K562 (cell line): ENCODE results near the gene TMEM243. TPM values are rescaled to one million over a fixed set of nuclear protein-coding genes. Genes with fewer than 3 reads are reported as not detected.

Experiments used
- ATAC-seq: fragments of 200-7000 bp; cut with Tn5 transposase; 3 replicates; pipeline ENCODE4 v1.9.1; 2020; ENCODE audit warnings: moderate library complexity
- BruUV-seq: library from RNA; stranded (reverse); fragments of 400-500 nt; replicated peaks from 2 replicates; lab custom pipeline; 2021; lab: Mats Ljungman, UMichigan
- CTCF ChIA-PET: fragments of 300-600 bp; formaldehyde crosslinking; extraction: SDS; loops from one replicate; lab custom pipeline; 2021; ENCODE audit warnings: low intra/inter-chr PET ratio; lab: Yijun Ruan, JAX
- POLR2A ChIA-PET: fragments of 300-600, 350-650 bp; sonication (Branson Sonifier 250); formaldehyde crosslinking; extraction: SDS; loops from one replicate; lab custom pipeline; 2021; ENCODE audit warnings: antibody characterized with exemption, inconsistent platforms; lab: Yijun Ruan, JAX
- DNase-seq, 4 experiments: peaks; one replicate each; pipeline versions ENCODE4 v3.0.0 to v3.0.0-alpha.2; 2011 to 2018; ENCODE audit warnings: low spot score in 3 of 4, mixed read lengths in 3 of 4; ENCODE audit errors: extremely low read depth in 1 of 4
- FAIRE-seq: peaks from 2 replicates; lab custom pipeline; 2011; peaks lifted over from hg19 to GRCh38; lab: Jason Lieb, UNC
- H2AFZ ChIP-seq: 2 replicates; pipeline ENCODE4 v1.6.0; 2011; ENCODE audit warnings: low read depth, low read length, control low read depth, inconsistent platforms
- H3K27ac ChIP-seq: fragments of 200-600 bp; 3 replicates; pipeline ENCODE4 v1.8.0; 2011; ENCODE audit warnings: low read depth, mild to moderate bottlenecking, control low read depth, inconsistent platforms, low read length, moderate library complexity, mixed read lengths; ENCODE audit errors: extremely low read depth
- H3K27me3 ChIP-seq, 2 experiments: fragments of 300-600 bp in 1 of 2; 2 replicates in 1 of 2; 3 replicates in 1 of 2; pipeline versions ENCODE4 v1.6.0 to v1.8.0; 2011; ENCODE audit warnings: inconsistent platforms in 2 of 2, low read length in 2 of 2, mild to moderate bottlenecking in 1 of 2, mixed read lengths in 1 of 2, moderate library complexity in 1 of 2; ENCODE audit not compliant: control insufficient read depth in 2 of 2, insufficient read depth in 2 of 2
- H3K36me3 ChIP-seq: fragments of 300-600 bp; 3 replicates; pipeline ENCODE4 v1.8.0; 2011; ENCODE audit warnings: mild to moderate bottlenecking, low read length, inconsistent platforms; ENCODE audit not compliant: control insufficient read depth, insufficient read depth
- H3K4me1 ChIP-seq, 2 experiments: fragments of 200-600 bp in 1 of 2; replicated peaks in 1 of 2; 2 replicates in 1 of 2; 3 replicates in 1 of 2; pipeline versions ENCODE4 v1.5.1 to v1.8.0; 2011; ENCODE audit warnings: inconsistent platforms in 2 of 2, low read length in 2 of 2, mild to moderate bottlenecking in 1 of 2, mixed read lengths in 1 of 2, moderate library complexity in 1 of 2; ENCODE audit not compliant: control insufficient read depth in 2 of 2, insufficient read depth in 2 of 2
- H3K4me2 ChIP-seq: 2 replicates; pipeline ENCODE4 v1.6.1; 2011; ENCODE audit warnings: low read length, control low read depth, inconsistent platforms, mixed read lengths; ENCODE audit not compliant: insufficient read depth
- H3K4me3 ChIP-seq: fragments of 200-600 bp; sonication (generic), shearing (Covaris generic); 2 replicates; pipeline ENCODE4 v1.5.1; 2016; ENCODE audit warnings: control low read depth, inconsistent platforms
- H3K79me2 ChIP-seq: fragments of 200-600 bp; 3 replicates; pipeline ENCODE4 v1.8.0; 2011; ENCODE audit warnings: low read length, inconsistent platforms; ENCODE audit not compliant: control insufficient read depth, insufficient read depth
- H3K9ac ChIP-seq, 2 experiments: 2 replicates each; pipeline versions ENCODE4 v1.6.0 to v1.6.1; 2011; ENCODE audit warnings: low read depth in 2 of 2, low read length in 2 of 2, control low read depth in 1 of 2, inconsistent platforms in 1 of 2, mild to moderate bottlenecking in 1 of 2, mixed read lengths in 1 of 2; ENCODE audit not compliant: insufficient read depth in 1 of 2
- H3K9me1 ChIP-seq: one replicate; pipeline ENCODE4 v1.6.0; 2011; ENCODE audit warnings: inconsistent platforms, mild to moderate bottlenecking, low read length, moderate library complexity; ENCODE audit not compliant: control insufficient read depth, insufficient read depth
- H3K9me3 ChIP-seq: replicated peaks from 2 replicates; pipeline ENCODE4 v1.5.1; 2011; ENCODE audit warnings: low read depth, low read length, inconsistent platforms; ENCODE audit not compliant: control insufficient read depth, insufficient read depth
- H4K20me1 ChIP-seq: replicated peaks from 2 replicates; pipeline ENCODE4 v1.6.1; 2011; ENCODE audit warnings: low read length, inconsistent platforms, mixed read lengths; ENCODE audit not compliant: control insufficient read depth, insufficient read depth
- ELF4 ChIP-seq: fragments of 450-650 bp; formaldehyde crosslinking; IDR thresholded peaks from 2 replicates; pipeline ENCODE4 v1.4.0; 2022; ENCODE audit warnings: missing genetic modification characterization
- ILK ChIP-seq: fragments of 450-650 bp; IDR thresholded peaks from 2 replicates; pipeline ENCODE4 v1.6.1; 2016; ENCODE audit warnings: missing genetic modification characterization, low read depth, mild to moderate bottlenecking, missing compliant biosample characterization, moderate library complexity, borderline replicate concordance
- MAZ ChIP-seq, 2 experiments: fragments of 450-650 bp in 1 of 2; sonication (generic) in 1 of 2; formaldehyde crosslinking; IDR thresholded peaks in 1 of 2; conservative IDR thresholded peaks in 1 of 2; 2 replicates each; pipeline versions ENCODE4 v1.4.0 to v1.5.0; 2020; ENCODE audit warnings: mild to moderate bottlenecking in 1 of 2, missing genetic modification reagents in 1 of 2
- PKNOX1 ChIP-seq: fragments of 450-650 bp; IDR thresholded peaks from 2 replicates; pipeline ENCODE4 v1.6.1; 2016
- PTBP1 ChIP-seq: fragments of 200-400 bp; formaldehyde crosslinking; IDR thresholded peaks from 2 replicates; pipeline ENCODE4 v1.6.1; 2017; ENCODE audit warnings: low read depth, low read length
- PURB ChIP-seq: sonication (generic); formaldehyde crosslinking; IDR thresholded peaks from 2 replicates; pipeline ENCODE4 v1.9.0; 2021; ENCODE audit warnings: low read depth, mild to moderate bottlenecking, missing genetic modification reagents
- RAD21 ChIP-seq, 2 experiments: fragments of 250-450 bp in 1 of 2; fragments of 450-650 bp in 1 of 2; sonication (Bioruptor Pico) in 1 of 2; formaldehyde crosslinking in 1 of 2; IDR thresholded peaks in 1 of 2; conservative IDR thresholded peaks in 1 of 2; 2 replicates each; pipeline versions ENCODE4 v1.4.0 to v1.8.0; 2020 to 2022; ENCODE audit warnings: mild to moderate bottlenecking in 2 of 2, moderate library complexity in 1 of 2
- SPI1 ChIP-seq: IDR thresholded peaks from 2 replicates; pipeline ENCODE4 v1.6.1; 2011; ENCODE audit warnings: low read depth, low read length, control low read depth, borderline replicate concordance
- TSHZ1 ChIP-seq: fragments of 250-450 bp; sonication (Bioruptor Pico); IDR thresholded peaks from 2 replicates; pipeline ENCODE4 v1.4.0; 2020; ENCODE audit warnings: mild to moderate bottlenecking, moderate library complexity
- ZNF134 ChIP-seq: fragments of 250-450 bp; sonication (Bioruptor Pico); conservative IDR thresholded peaks from 2 replicates; pipeline ENCODE4 v1.4.0; 2020
- ZNF277 ChIP-seq: fragments of 250-450 bp; sonication (Bioruptor Pico); IDR thresholded peaks from 2 replicates; pipeline ENCODE4 v1.8.0; 2022; ENCODE audit warnings: inconsistent platforms, mild to moderate bottlenecking, moderate library complexity, borderline replicate concordance
- ZNF311 ChIP-seq: fragments of 250-450 bp; sonication (Bioruptor Pico); IDR thresholded peaks from 2 replicates; pipeline ENCODE4 v1.4.0; 2020; ENCODE audit warnings: mild to moderate bottlenecking, moderate library complexity
- ZNF583 ChIP-seq: fragments of 250-450 bp; sonication (Bioruptor Pico); IDR thresholded peaks from 2 replicates; pipeline ENCODE4 v1.4.0; 2020
- ZNF586 ChIP-seq: fragments of 450-650 bp; formaldehyde crosslinking; conservative IDR thresholded peaks from 2 replicates; pipeline ENCODE4 v1.4.0; 2020; ENCODE audit warnings: mild to moderate bottlenecking, moderate library complexity
- WGBS: fragments of 100-300 bp; shearing (Covaris generic); methylation state at CpG from one replicate; pipeline ENCODE4 v1.1.6; 2016; ENCODE audit warnings: low coverage, mixed read lengths; ENCODE audit not compliant: insufficient coverage; ENCODE audit errors: missing lambda C conversion rate; 5-methylcytosine and 5-hydroxymethylcytosine counted together
- in situ Hi-C: fragments of 300-500 bp; cut with MboI; formaldehyde crosslinking; loops from 4 replicates; pipeline ENCODE4 v1.15.0; 2018; ENCODE audit warnings: inconsistent platforms, mixed read lengths
- intact Hi-C: fragments of 100-400 bp; cut with micrococcal nuclease; formaldehyde crosslinking; loops from 2 replicates; pipeline ENCODE4 v1.14.2; 2022
- polyA plus RNA-seq, 8 experiments: library from polyadenylated mRNA; depleted of rRNA in 4 of 8; stranded (reverse) in 5 of 8; unstranded in 3 of 8; fragments of >200 nt; fragmentation: Nextera tagmentation in 2 of 8; fragmentation: Illumina TruSeq in 1 of 8; extraction: Ambion mirVana in 2 of 8; extraction: Trizol in 1 of 8; gene quantifications; 2 replicates each; pipeline versions ENCODE4 v1.2.1 to v1.2.3, GENCODE V29; 2011 to 2014; ENCODE audit warnings: inconsistent platforms in 1 of 8, missing spikeins in 1 of 8
- total RNA-seq, 7 experiments: library from RNA; depleted of rRNA in 6 of 7; stranded (reverse); fragments of >200 nt in 6 of 7; fragmentation: Illumina TruSeq in 2 of 7; extraction: Trizol in 2 of 7; gene quantifications; 2 replicates each; pipeline versions ENCODE4 v1.2.1 to v1.2.3, GENCODE V29; 2011 to 2021; ENCODE audit warnings: low replicate concordance in 1 of 7

Gene TMEM243
- total and polyA plus RNA-seq, 9 of the 15 experiments (the other 6 are each of a cell fraction or from before 2014, with no cell fraction given): 3.9 to 8.6 (median 6.1) TPM

GRCh38 chr7:87147500-87147899 lies 72.0 kb downstream of the TMEM243 start:
- H3K36me3 ChIP-seq: no peaks in the 10 kb centered on the region

More at GRCh38 chr7:87147500-87147899, 72.0 kb downstream of the TMEM243 start:
- ChIA-PET CTCF (interaction anchor here (1.0 to 3.5 kb wide), 6 partner anchors 87 to 233 kb away, joined by 3 to 52 read pairs (median 17); partner anchors contain the start of gene ELAPOR2), POLR2A (interaction anchor here (0.7 to 1.4 kb wide), 4 partner anchors 90 to 231 kb away, joined by 3 to 4 read pairs (median 4); no protein-coding TSS in a partner anchor)
- in situ Hi-C loops: no loop called here
- peaks cover 2% of the 10 kb centered on the region; the same call in 1 of the 2 replicates for H3K9me3 ChIP-seq
- no peaks in the 10 kb centered on the region for H3K9me1 ChIP-seq
- no peak overlapping the region for H3K27ac ChIP-seq
- peak overlapping the region; percentile 69 for H2AFZ ChIP-seq
- no peaks in the 10 kb centered on the region for H3K27me3 ChIP-seq
- H3K4me3 ChIP-seq: no peak overlapping the region
- no peak for FAIRE-seq
- no peak overlapping the region for H3K4me2 ChIP-seq
- no peak for TF ChIP-seq ZNF586 (CRISPR knock-in tag)
- no peak for TF ChIP-seq PTBP1
- TF ChIP-seq SPI1: peak; percentile 68; the same call in 1 of the 2 replicates
- no peak for TF ChIP-seq ZNF311 (CRISPR knock-in tag)
- no peak for TF ChIP-seq MAZ (CRISPR knock-in tag; conservative IDR thresholded peaks at IDR 0.05 in 1 of 2, IDR thresholded peaks at IDR 0.05 in 1 of 2)
- TF ChIP-seq RAD21 (CRISPR knock-in tag; conservative IDR thresholded peaks at IDR 0.05 in 1 of 2, IDR thresholded peaks at IDR 0.05 in 1 of 2): peak in 1 of 2 experiments; percentile 7; a peak in 1 of 4 replicates
- no peak for TF ChIP-seq ILK (tag)
- TF ChIP-seq PKNOX1: 0 out of 2 replicates have a peak, but pooled peaks have one; percentile 17
- TF ChIP-seq ZNF134 (CRISPR knock-in tag): no peak
- TF ChIP-seq TSHZ1 (CRISPR knock-in tag): no peak
- TF ChIP-seq PURB (CRISPR knock-in tag): no peak
- no peak for TF ChIP-seq ELF4 (CRISPR knock-in tag)
- no peak for TF ChIP-seq ZNF277 (CRISPR knock-in tag)
- TF ChIP-seq ZNF583 (CRISPR knock-in tag): no peak
- H3K4me1 ChIP-seq: peaks cover 7 to 19% of the 10 kb centered on the region in 2 experiments; a peak in 4 of 5 replicates
- intact Hi-C loops: no loop called here
- peaks cover 11% of the 10 kb centered on the region; the same call in 2 of the 3 replicates for H3K79me2 ChIP-seq
- H4K20me1 ChIP-seq: no peaks in the 10 kb centered on the region
- no peak for ATAC-seq
- H3K9ac ChIP-seq: no peak overlapping the region
- WGBS: 84% methylated on average over 7 of the region's 7 CpGs
- BruUV-seq: no TSS peak
- DNase-seq: no peak
